Neuronal stem cell (in vitro differentiated cells): ENCODE results near the gene TAS2R38.

Experiments
- DNase-seq: peaks from one replicate; pipeline ENCODE4 v3.0.0-alpha.2; 2013; ENCODE audit warnings: low spot score
- H2AFZ ChIP-seq: one replicate; pipeline ENCODE4 v1.6.1; 2013; ENCODE audit warnings: mild to moderate bottlenecking, low read length, inconsistent platforms
- H2AK5ac ChIP-seq: 2 replicates; pipeline ENCODE4 v1.6.1; 2013; ENCODE audit warnings: low read depth, mild to moderate bottlenecking, inconsistent platforms, low read length, moderate library complexity, mixed read lengths
- H2BK120ac ChIP-seq: 2 replicates; pipeline ENCODE4 v1.6.1; 2013; ENCODE audit warnings: low read depth, mild to moderate bottlenecking, inconsistent platforms, low read length, moderate library complexity, mixed read lengths
- H2BK12ac ChIP-seq: one replicate; pipeline ENCODE4 v1.6.1; 2013; ENCODE audit warnings: low read length, inconsistent platforms
- H2BK15ac ChIP-seq: 2 replicates; pipeline ENCODE4 v1.6.1; 2013; ENCODE audit warnings: mild to moderate bottlenecking, low read length, inconsistent platforms, mixed read lengths
- H2BK5ac ChIP-seq: one replicate; pipeline ENCODE4 v1.6.1; 2013; ENCODE audit warnings: inconsistent platforms, mild to moderate bottlenecking, low read length, moderate library complexity
- H3K14ac ChIP-seq: one replicate; pipeline ENCODE4 v1.6.1; 2013; ENCODE audit warnings: low read length, inconsistent platforms
- H3K18ac ChIP-seq: 2 replicates; pipeline ENCODE4 v1.6.1; 2013; ENCODE audit warnings: low read length, inconsistent platforms
- H3K23ac ChIP-seq: 2 replicates; pipeline ENCODE4 v1.6.1; 2013; ENCODE audit warnings: low read depth, mild to moderate bottlenecking, mixed read lengths, low read length, inconsistent platforms; ENCODE audit not compliant: poor library complexity
- H3K27ac ChIP-seq: replicated peaks from 3 replicates; pipeline ENCODE4 v1.5.1; 2013; ENCODE audit warnings: low read length, inconsistent platforms
- H3K27me3 ChIP-seq, 3 experiments: 2 replicates each; pipeline ENCODE4 v1.6.1; 2013; ENCODE audit warnings: low read length in 3 of 3, mild to moderate bottlenecking in 2 of 3, inconsistent platforms in 1 of 3, low read depth in 1 of 3, mixed read lengths in 1 of 3, moderate library complexity in 1 of 3; ENCODE audit not compliant: control insufficient read depth in 3 of 3, insufficient read depth in 3 of 3
- H3K36me3 ChIP-seq, 2 donors: replicated peaks in 1 of 2; 2 replicates each; pipeline ENCODE4 v1.6.1; 2013; ENCODE audit warnings: low read length in 2 of 2; ENCODE audit not compliant: control insufficient read depth in 2 of 2, insufficient read depth in 2 of 2
- H3K4ac ChIP-seq: 2 replicates; pipeline ENCODE4 v1.6.1; 2013; ENCODE audit warnings: inconsistent platforms, mild to moderate bottlenecking, low read length, moderate library complexity
- H3K4me1 ChIP-seq, 2 donors: 1 replicate in 1 of 2; 2 replicates in 1 of 2; pipeline ENCODE4 v1.6.1; 2013; ENCODE audit warnings: low read length in 2 of 2, low read depth in 1 of 2; ENCODE audit not compliant: control insufficient read depth in 2 of 2, insufficient read depth in 1 of 2
- H3K4me2 ChIP-seq: one replicate; pipeline ENCODE4 v1.6.1; 2013; ENCODE audit warnings: mild to moderate bottlenecking, low read length, inconsistent platforms; ENCODE audit not compliant: insufficient read depth, poor library complexity, severe bottlenecking
- H3K4me3 ChIP-seq, 2 donors: 2 replicates each; pipeline ENCODE4 v1.5.1; 2013; ENCODE audit warnings: low read length in 2 of 2, mild to moderate bottlenecking in 2 of 2, inconsistent platforms in 1 of 2, moderate library complexity in 1 of 2
- H3K79me1 ChIP-seq: one replicate; pipeline ENCODE4 v1.6.1; 2013; ENCODE audit warnings: low read depth, mild to moderate bottlenecking, inconsistent platforms, low read length, moderate library complexity
- H3K9ac ChIP-seq: one replicate; pipeline ENCODE4 v1.6.1; 2013; ENCODE audit warnings: mild to moderate bottlenecking, low read depth, low read length, inconsistent platforms; ENCODE audit not compliant: poor library complexity
- H3K9me3 ChIP-seq, 2 donors: replicated peaks in 1 of 2; 2 replicates each; pipeline versions ENCODE3 to v1.6.1; 2013; ENCODE audit warnings: low read length in 2 of 2, mild to moderate bottlenecking in 2 of 2, inconsistent platforms in 1 of 2, low read depth in 1 of 2, mixed read lengths in 1 of 2, moderate library complexity in 1 of 2; ENCODE audit not compliant: control insufficient read depth in 2 of 2, insufficient read depth in 1 of 2
- H4K8ac ChIP-seq: one replicate; pipeline ENCODE4 v1.6.1; 2013; ENCODE audit warnings: low read depth, mild to moderate bottlenecking, inconsistent platforms, low read length, moderate library complexity
- H4K91ac ChIP-seq: one replicate; pipeline ENCODE4 v1.6.1; 2013; ENCODE audit warnings: low read length, low read depth, mild to moderate bottlenecking, inconsistent platforms; ENCODE audit not compliant: poor library complexity
- WGBS, 2 donors: extraction: QIAGEN DNeasy Blood & Tissue Kit; methylation state at CpG; one replicate each; pipeline ENCODE4 v1.1.7; 2013; ENCODE audit warnings: missing lambda C conversion rate in 2 of 2, mixed read lengths in 1 of 2; ENCODE audit not compliant: insufficient read length in 2 of 2, insufficient replicate concordance in 1 of 2; ENCODE audit errors: extremely low coverage in 2 of 2; 5-methylcytosine and 5-hydroxymethylcytosine counted together

TAS2R38 gene

GRCh38 chr7:142001163-142001874, 27.7 kb upstream of the TAS2R38 start:
- Histone ChIP-seq H3K4me2 (no peak overlapping the region), H3K79me1 (no peaks in the 10 kb centered on the region), H3K14ac (no peak overlapping the region), H2BK12ac (no peak overlapping the region), H3K9me3 (no peaks in the 10 kb centered on the region), H2BK5ac (no peak overlapping the region), H3K4ac (no peak overlapping the region), H4K91ac (no peak overlapping the region), H3K9ac (no peak overlapping the region), H3K27me3 (no peaks in the 10 kb centered on the region), H3K27ac (no peak overlapping the region), H2BK15ac (no peak overlapping the region), H2AK5ac (no peak overlapping the region), H3K18ac (no peak overlapping the region), H3K4me3 (no peak overlapping the region), H3K4me1 (no peaks in the 10 kb centered on the region), H2AFZ (no peak overlapping the region), H2BK120ac (no peak overlapping the region), H3K23ac (no peak overlapping the region), H4K8ac (no peak overlapping the region), H3K36me3 (no peaks in the 10 kb centered on the region)
- WGBS, 2 donors, result no CpG with 5 or more reads among the region's 4 CpGs
- no peak for DNase-seq

- H4K91ac ChIP-seq, result no peak overlapping the region
- H3K27me3 ChIP-seq, result no peaks in the 10 kb centered on the region
- no peak overlapping the region for H2AK5ac ChIP-seq
- H3K4me3 ChIP-seq, result no peak overlapping the region
- no peak overlapping the region for H3K27ac ChIP-seq
- H3K4ac ChIP-seq, result no peak overlapping the region
- H2BK5ac ChIP-seq, result no peak overlapping the region
- no peaks in the 10 kb centered on the region for H3K9me3 ChIP-seq
- no peak overlapping the region for H2BK120ac ChIP-seq
- H2AFZ ChIP-seq, result no peak overlapping the region
- H3K79me1 ChIP-seq, result no peaks in the 10 kb centered on the region
- no peak overlapping the region for H2BK12ac ChIP-seq
- H4K8ac ChIP-seq, result no peak overlapping the region
- no CpG with 5 or more reads among the region's 3 CpGs for WGBS, 2 donors
- no peak overlapping the region for H2BK15ac ChIP-seq
- no peak overlapping the region for H3K23ac ChIP-seq
- H3K36me3 ChIP-seq, result no peaks in the 10 kb centered on the region
- DNase-seq, result no peak
- no peak overlapping the region for H3K9ac ChIP-seq
- H3K4me2 ChIP-seq, result no peak overlapping the region
- H3K14ac ChIP-seq, result no peak overlapping the region
- H3K18ac ChIP-seq, result no peak overlapping the region
- no peaks in the 10 kb centered on the region for H3K4me1 ChIP-seq
Observed at GRCh38 chr7:142000244-142000643, 26.7 kb upstream of the TAS2R38 start.

GRCh38 chr7:141999058-141999623, 25.6 kb upstream of the TAS2R38 start:
- H2AK5ac ChIP-seq, result no peak overlapping the region
- H3K79me1 ChIP-seq, result no peaks in the 10 kb centered on the region
- no peak overlapping the region for H4K8ac ChIP-seq
- no peak overlapping the region for H3K4ac ChIP-seq
- H3K9ac ChIP-seq, result no peak overlapping the region
- no peak overlapping the region for H3K23ac ChIP-seq
- H3K4me1 ChIP-seq, result no peaks in the 10 kb centered on the region
- no peak overlapping the region for H3K4me3 ChIP-seq
- no peak overlapping the region for H2BK120ac ChIP-seq
- H3K9me3 ChIP-seq, result no peaks in the 10 kb centered on the region
- H4K91ac ChIP-seq, result no peak overlapping the region
- H3K4me2 ChIP-seq, result no peak overlapping the region
- no peak overlapping the region for H2BK5ac ChIP-seq
- no peak overlapping the region for H3K18ac ChIP-seq
- no peak overlapping the region for H3K14ac ChIP-seq
- H3K27me3 ChIP-seq, result no peaks in the 10 kb centered on the region
- H2AFZ ChIP-seq, result no peak overlapping the region
- no peak overlapping the region for H2BK15ac ChIP-seq
- DNase-seq, result no peak
- H3K27ac ChIP-seq, result no peak overlapping the region
- H2BK12ac ChIP-seq, result no peak overlapping the region
- no peaks in the 10 kb centered on the region for H3K36me3 ChIP-seq
- no CpG with 5 or more reads among the region's 4 CpGs for WGBS, 2 donors

- Histone ChIP-seq H2BK120ac (no peak overlapping the region), H3K79me1 (no peaks in the 10 kb centered on the region), H3K36me3 (no peaks in the 10 kb centered on the region), H2AK5ac (no peak overlapping the region), H3K27ac (no peak overlapping the region), H3K4me3 (no peak overlapping the region), H3K9me3 (no peaks in the 10 kb centered on the region), H3K4me2 (no peak overlapping the region), H4K8ac (no peak overlapping the region), H2AFZ (no peak overlapping the region), H3K27me3 (no peaks in the 10 kb centered on the region), H2BK12ac (no peak overlapping the region), H3K9ac (no peak overlapping the region), H3K14ac (no peak overlapping the region), H3K18ac (no peak overlapping the region), H2BK15ac (no peak overlapping the region), H3K23ac (no peak overlapping the region), H3K4ac (no peak overlapping the region), H3K4me1 (no peaks in the 10 kb centered on the region), H4K91ac (no peak overlapping the region), H2BK5ac (no peak overlapping the region)
- WGBS, 2 donors, result no CpG with 5 or more reads among the region's 1 CpG
- no peak for DNase-seq
Observed at GRCh38 chr7:141993354-141993753, 19.8 kb upstream of the TAS2R38 start.
